Suppressor macrophage (primary cell): ENCODE data around the gene ELP5.

Source experiments
- DNase-seq, 4 experiments: peaks; one replicate each; pipeline ENCODE4 v3.0.0-alpha.2; 2020 to 2022
- total RNA-seq, 17 experiments: gene quantifications; one replicate each; lab custom pipeline; 2026; ENCODE audit warnings: mixed read lengths in 6 of 17, inconsistent platforms in 3 of 17; lab: John Stamatoyannopoulos, UW

ELP5 gene, protein sequence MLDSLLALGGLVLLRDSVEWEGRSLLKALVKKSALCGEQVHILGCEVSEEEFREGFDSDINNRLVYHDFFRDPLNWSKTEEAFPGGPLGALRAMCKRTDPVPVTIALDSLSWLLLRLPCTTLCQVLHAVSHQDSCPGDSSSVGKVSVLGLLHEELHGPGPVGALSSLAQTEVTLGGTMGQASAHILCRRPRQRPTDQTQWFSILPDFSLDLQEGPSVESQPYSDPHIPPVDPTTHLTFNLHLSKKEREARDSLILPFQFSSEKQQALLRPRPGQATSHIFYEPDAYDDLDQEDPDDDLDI
- 6.3 to 27.2 (median 14.8) reads per million in 17 experiments for total RNA-seq

DNA sequence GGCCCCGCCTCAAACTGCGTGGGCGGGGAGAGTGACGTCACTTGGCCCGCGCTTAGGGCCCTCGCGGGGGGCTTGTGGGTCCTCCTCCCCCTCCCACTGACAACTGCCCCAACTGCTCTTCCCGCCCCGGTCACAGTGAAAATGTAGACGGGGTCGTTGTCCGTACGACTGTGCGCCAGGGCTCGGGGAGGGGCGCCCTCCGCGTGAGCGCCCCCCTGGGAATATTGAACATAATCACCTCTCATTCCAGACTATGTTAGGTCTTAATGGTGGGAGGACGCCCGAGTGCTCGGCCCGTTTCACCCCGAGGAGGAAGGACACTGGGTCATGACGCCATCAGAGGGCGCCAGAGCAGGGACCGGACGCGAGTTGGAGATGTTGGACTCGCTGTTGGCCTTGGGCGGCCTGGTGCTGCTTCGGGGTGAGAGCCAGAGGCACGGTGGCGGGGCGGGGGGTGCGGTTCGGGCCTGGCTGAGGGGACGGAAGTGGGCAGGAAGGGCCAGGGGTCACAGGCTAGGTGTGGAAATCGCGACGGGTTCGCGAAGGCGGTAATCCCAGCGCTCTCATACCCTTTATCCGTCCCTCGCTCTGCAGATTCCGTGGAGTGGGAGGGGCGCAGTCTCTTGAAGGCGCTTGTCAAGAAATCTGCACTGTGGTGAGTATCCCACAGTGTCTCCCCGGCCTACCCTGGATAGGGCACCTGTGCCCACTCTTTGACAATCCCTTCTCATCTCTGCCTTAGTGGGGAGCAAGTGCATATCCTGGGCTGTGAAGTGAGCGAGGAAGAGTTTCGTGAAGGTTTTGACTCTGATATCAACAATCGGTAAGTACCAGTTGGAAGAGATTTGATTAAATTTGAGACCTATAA lies at the start of gene ELP5:
Gene ELP5, plus strand, starts transcription at position 40 of the 868 bp plus-strand sequence. Its CDS starts 336 bp downstream, at position 376.
- DNase-seq: peak; percentile 94 to 96 (median 96)

- no peak for DNase-seq
These were observed 48.6 kb upstream of the ELP5 start for GRCh38 chr17:7203391-7203790.

DNA sequence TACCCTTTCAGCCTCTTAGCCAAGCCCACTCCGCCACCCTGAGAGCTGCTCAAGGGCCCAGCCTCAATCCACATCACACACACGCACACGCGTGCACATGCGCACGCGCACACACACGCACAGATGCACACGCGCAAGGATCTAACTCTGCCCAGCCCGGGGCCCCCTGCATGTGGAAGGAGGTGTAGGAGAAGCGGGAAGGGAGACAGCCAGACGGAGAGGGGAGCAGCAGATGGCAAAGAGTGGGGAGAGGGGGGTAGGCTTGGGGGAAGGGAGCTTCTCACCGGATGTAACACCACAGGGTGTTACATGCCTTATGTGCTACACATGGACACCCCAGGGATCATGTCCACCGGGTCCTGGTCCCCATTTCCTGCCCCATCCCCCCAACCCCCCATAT lies 47.7 kb upstream of the ELP5 start:
- no peak for DNase-seq

GRCh38 chr17:7204828-7205461 lies 47.1 kb upstream of the ELP5 start:
- DNase-seq: peak; percentile 78 to 88 (median 84)

GRCh38 chr17:7205561-7205960 lies 46.5 kb upstream of the ELP5 start:
- DNase-seq: no peak

DNA sequence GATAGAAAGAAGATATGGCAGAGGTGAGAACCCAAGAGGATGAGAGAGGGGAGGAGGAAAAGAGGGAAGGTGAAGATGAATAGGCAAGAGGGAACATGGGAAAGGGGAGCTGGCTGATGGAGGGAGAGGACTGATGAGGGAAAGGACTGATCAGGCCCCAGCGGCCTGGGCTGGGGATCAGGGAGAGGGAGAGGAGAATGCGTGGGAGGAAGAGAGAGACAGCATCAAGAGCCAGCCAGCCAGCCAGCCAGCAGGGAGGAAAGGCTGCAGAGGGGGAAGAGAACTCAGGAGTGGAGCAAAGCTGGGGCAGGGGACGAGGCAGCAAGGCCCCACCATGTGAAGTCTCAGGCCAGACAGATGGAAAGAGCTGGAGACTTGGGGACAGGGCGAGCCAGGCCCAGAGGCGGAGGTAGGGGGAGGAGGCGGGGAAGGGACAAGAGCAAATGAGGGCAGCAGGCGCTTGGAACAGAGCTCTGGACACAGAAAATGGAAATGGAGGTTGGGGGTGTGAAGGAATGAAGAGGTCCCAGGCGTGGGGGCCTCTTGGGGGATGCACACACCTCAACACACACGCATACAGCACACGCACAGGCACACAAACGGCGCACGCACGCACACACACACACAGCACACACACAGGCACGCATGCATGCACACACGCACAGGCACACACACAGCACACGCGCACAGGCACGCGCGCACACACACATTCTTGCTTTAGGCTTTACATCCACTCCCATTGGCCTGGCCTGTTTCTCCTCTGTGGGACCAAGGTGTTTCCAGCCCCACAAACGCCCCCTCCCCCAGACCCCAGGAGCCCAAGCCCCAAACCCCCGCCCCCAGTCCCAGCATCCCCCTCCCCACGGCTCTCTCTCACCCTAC lies 44.7 kb upstream of the ELP5 start:
- DNase-seq: no peak

DNA sequence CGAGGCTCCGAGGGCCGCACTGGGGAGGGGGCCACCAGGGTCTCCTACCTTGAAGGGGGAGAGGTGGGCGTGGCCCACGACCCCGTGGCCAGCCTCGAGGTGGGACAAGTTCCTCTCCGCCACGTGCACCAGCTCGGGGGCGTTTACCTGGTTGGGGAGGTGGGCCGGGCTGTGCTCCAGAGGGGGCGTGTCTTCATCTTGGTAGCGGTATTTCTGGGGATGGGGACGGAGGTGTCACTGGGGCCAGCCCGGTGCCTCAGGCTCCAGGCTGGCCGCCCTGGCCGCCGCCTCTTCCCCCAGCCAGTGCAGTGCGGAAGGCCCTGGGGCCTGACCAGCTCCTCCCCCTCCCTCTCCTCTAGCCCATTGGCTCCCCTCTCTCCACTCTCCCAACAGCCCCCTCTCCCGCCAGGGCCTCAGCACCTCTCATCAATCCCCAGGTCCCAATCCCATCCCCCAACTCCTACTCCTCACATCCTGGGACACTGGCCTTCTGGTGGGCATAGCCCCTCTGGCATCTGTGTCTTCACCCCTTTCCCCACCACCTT lies 43.9 kb upstream of the ELP5 start:
- DNase-seq: no peak

DNA sequence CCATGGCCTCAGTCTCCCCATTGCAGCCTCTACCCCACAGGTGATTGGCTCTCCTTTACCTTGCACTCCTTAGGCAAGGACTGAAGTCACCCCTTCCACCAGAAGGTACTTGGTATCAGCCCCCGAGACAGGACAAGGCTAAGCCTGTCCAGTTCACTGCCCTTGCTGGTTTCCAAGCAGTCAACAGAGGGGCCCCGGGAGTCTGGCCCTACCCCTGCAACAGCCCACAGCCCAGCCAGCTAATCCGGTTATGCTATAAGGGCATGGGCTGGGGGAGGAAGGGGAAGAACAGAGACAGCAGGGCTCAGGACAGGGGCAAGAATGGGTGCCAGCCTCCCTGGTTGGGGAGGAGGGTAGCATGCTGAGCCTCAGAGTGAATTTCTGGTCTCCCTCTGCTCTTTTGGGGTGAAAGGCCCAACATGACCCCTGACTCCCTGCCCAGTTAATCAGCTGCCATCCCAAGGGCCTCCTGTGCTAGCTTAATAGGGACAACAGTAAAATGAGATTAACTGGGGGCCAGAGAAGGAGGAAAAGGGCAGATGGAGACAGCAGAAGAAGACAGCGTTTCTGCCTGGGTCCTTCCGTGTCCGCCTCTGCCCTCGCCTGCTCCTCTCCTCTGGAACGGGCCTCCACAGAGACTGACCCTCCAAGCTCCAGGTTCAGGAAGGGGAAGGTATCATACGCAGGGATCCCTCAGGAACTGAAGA lies 43.1 kb upstream of the ELP5 start:
- DNase-seq: no peak

GRCh38 chr17:7211491-7212273 lies 40.3 kb upstream of the ELP5 start:
- no peak for DNase-seq

GRCh38 chr17:7213895-7214299 lies 38.1 kb upstream of the ELP5 start:
- DNase-seq: peak; percentile 65 to 78 (median 67)

- DNase-seq: peak; percentile 94 to 97 (median 96)
These were observed 37.5 kb upstream of the ELP5 start for GRCh38 chr17:7214300-7215135.

DNA sequence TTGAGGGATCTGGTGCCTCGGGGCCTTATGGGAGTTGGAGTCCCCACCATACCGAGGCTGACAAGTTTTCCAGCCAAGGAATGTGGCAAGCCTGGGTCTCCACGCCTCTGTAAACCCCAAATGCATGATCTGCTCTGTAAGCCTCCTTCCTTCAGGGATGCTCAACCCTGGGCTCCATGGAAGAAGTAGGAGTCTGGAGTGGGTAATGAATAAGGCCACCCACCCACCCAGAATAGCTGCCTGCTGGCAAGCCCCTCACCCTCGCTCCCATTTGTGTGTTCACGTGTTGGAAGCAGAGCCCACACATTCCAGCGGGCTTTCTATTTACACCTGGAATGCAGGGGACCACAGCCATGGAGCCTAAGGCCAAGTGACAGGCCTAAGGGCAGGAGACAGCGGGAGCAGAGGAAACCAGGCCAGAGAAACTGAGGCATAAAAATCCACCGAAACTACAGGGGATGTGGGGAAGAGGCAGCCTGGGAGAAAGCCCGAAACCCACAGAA lies 36.8 kb upstream of the ELP5 start:
- no peak for DNase-seq

DNA sequence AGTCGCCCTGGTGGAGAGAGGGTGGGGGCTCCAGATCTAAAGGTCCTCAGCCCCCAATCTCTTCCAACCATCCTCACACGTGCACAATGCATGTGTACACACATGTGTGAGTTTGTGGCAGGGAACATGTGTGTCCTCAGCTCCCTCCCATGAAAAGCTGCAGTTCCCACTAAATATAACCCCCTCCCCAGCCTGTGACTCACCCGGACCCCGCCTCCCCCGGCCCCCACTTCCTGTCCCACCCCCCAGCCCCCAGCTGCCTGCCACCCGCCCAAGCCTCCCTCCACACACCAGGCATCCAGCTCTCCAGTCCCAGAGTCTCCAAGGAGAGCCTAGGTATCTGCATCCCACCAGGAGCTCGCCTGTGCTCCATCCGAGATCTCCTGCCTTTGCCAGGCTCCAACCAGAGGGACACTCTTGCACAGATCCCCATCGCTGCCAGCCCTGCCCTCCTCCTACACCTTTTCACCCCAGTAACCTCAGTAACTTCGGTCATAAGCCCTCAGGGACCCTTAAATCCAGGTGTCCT lies 36.3 kb upstream of the ELP5 start:
- no peak for DNase-seq

GRCh38 chr17:7216242-7217112 lies 35.5 kb upstream of the ELP5 start:
- peak in 1 of 4 experiments; percentile 17 for DNase-seq

GRCh38 chr17:7217113-7217987 lies 34.7 kb upstream of the ELP5 start:
- DNase-seq: peak; percentile 48 to 75 (median 67)

DNA sequence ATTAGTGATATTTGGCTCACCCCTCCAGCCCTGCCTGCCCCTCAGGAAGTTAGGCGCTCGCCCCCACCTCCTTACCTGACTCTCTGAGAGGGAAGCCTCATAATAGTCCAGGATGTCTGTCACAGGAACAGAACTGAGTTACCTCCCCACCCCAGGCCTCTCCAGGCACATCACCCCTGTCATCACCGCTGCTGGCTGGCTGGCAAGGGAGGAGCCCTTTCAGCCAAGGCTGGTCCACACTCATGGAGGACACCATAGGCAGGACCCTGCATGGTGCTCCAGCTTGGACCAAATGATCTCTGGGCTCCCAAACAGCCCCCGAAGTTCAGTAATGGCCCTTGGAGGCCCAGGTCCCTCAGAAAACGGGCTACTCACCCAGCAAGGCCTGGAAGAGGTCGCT lies 33.8 kb upstream of the ELP5 start:
- DNase-seq: no peak

- no peak for DNase-seq
These were observed 33.3 kb upstream of the ELP5 start for GRCh38 chr17:7218758-7219157.
